Uterus (tissue), 4 donors: ENCODE measurements around the gene IGFBPL1. TPM values are rescaled to one million over a fixed set of nuclear protein-coding genes. Genes with fewer than 3 reads are reported as not detected.

ENCODE experiments used
- DNase-seq, 2 donors: peaks; one replicate each; pipeline ENCODE4 v3.0.0-alpha.2; 2019 to 2020
- H3K27ac ChIP-seq, 2 donors: fragments of 200-600 bp; sonication (generic); 1 replicate in 1 of 2; 2 replicates in 1 of 2; pipeline ENCODE4 v1.5.1; 2016 to 2018
- H3K27me3 ChIP-seq, 2 donors: fragments of 200-600 bp; sonication (generic); one replicate each; pipeline ENCODE4 v1.5.1; 2018 to 2019; ENCODE audit warnings: control low read depth in 1 of 2
- H3K36me3 ChIP-seq, 2 donors: fragments of 200-600 bp; sonication (generic); one replicate each; pipeline ENCODE4 v1.5.1; 2019; ENCODE audit warnings: control low read depth in 1 of 2
- H3K4me1 ChIP-seq, 2 donors: fragments of 200-600 bp; sonication (generic); one replicate each; pipeline ENCODE4 v1.5.1; 2018 to 2019; ENCODE audit warnings: control low read depth in 1 of 2
- H3K4me3 ChIP-seq, 2 donors: fragments of 200-600 bp; sonication (generic); 1 replicate in 1 of 2; 2 replicates in 1 of 2; pipeline ENCODE4 v1.5.1; 2018 to 2019; ENCODE audit warnings: mild to moderate bottlenecking in 1 of 2
- H3K9me3 ChIP-seq, 2 donors: fragments of 200-600 bp; sonication (generic); one replicate each; pipeline ENCODE4 v1.5.1; 2019; ENCODE audit warnings: control low read depth in 1 of 2
- CTCF ChIP-seq, 4 experiments: fragments of 200-600 bp in 2 of 4; fragments of 450-650 bp in 2 of 4; sonication (generic) in 2 of 4; IDR thresholded peaks; one replicate each; pipeline ENCODE4 v1.5.1; 2016 to 2019; ENCODE audit warnings: antibody characterized with exemption in 4 of 4, mild to moderate bottlenecking in 2 of 4, moderate library complexity in 1 of 4
- POLR2A ChIP-seq, 2 donors: fragments of 450-650 bp; IDR thresholded peaks; one replicate each; pipeline ENCODE4 v1.6.1; 2016; ENCODE audit warnings: antibody characterized with exemption in 2 of 2, mild to moderate bottlenecking in 1 of 2, moderate library complexity in 1 of 2
- intact Hi-C: fragments of 100-400 bp; cut with DNase I; formaldehyde crosslinking; loops from one replicate; pipeline ENCODE4 v1.15.1; 2023; ENCODE audit warnings: low total_unique reads
- total RNA-seq, 4 donors: library from RNA; depleted of rRNA in 3 of 4; stranded (reverse); fragments of >200 nt in 3 of 4; gene quantifications; one replicate each; pipeline versions ENCODE4 v1.1.0 to v1.2.4, GENCODE V29; 2014 to 2023
- donor health status: DM: yes; HTN: yes; CAD: no.

The IGFBPL1 gene
- total RNA-seq, 4 donors from 2014 or later, result 0.55 to 1.3 TPM; not detected in 2

GRCh38 chr9:38372762-38373619 lies 51.3 kb downstream of the IGFBPL1 start:
- peak; percentile 16 to 64 for DNase-seq
- H3K36me3 ChIP-seq, result no peaks in the 10 kb centered on the region
- H3K27ac ChIP-seq, result peak overlapping the region; percentile 73 to 75
- no peaks in the 10 kb centered on the region for H3K27me3 ChIP-seq
- no peak overlapping the region for H3K4me3 ChIP-seq
- TF ChIP-seq CTCF (IDR thresholded peaks at IDR 0.05), result no peak
- no peak for TF ChIP-seq POLR2A (IDR thresholded peaks at IDR 0.05)
- intact Hi-C loops, result no loop called here
- H3K4me1 ChIP-seq, result no peaks in the 10 kb centered on the region
- no peaks in the 10 kb centered on the region for H3K9me3 ChIP-seq

GRCh38 chr9:38371495-38371894 lies 52.8 kb downstream of the IGFBPL1 start:
- DNase-seq, result peak; percentile 26 to 56
- H3K27ac ChIP-seq, result peak overlapping the region in 1 of 2 donors; percentile 73

GRCh38 chr9:38370176-38370575 lies 54.1 kb downstream of the IGFBPL1 start:
- no peaks in the 10 kb centered on the region for H3K27me3 ChIP-seq
- H3K27ac ChIP-seq, result no peak overlapping the region
- H3K4me1 ChIP-seq, result no peaks in the 10 kb centered on the region
- H3K9me3 ChIP-seq, result no peaks in the 10 kb centered on the region
- no peaks in the 10 kb centered on the region for H3K36me3 ChIP-seq
- intact Hi-C loops, result no loop called here
- TF ChIP-seq POLR2A (IDR thresholded peaks at IDR 0.05), result no peak
- no peak for TF ChIP-seq CTCF (IDR thresholded peaks at IDR 0.05)
- no peak overlapping the region for H3K4me3 ChIP-seq
- peak in 1 of 2 donors; percentile 1 for DNase-seq

More at GRCh38 chr9:38371495-38371894, 52.8 kb downstream of the IGFBPL1 start:
- TF ChIP-seq CTCF (IDR thresholded peaks at IDR 0.05) (peak; percentile 40 to 50 (median 45)), POLR2A (IDR thresholded peaks at IDR 0.05) (no peak)
- Histone ChIP-seq H3K36me3 (no peaks in the 10 kb centered on the region), H3K4me1 (no peaks in the 10 kb centered on the region), H3K4me3 (no peak overlapping the region), H3K9me3 (no peaks in the 10 kb centered on the region), H3K27me3 (no peaks in the 10 kb centered on the region)
- intact Hi-C loops, result no loop called here

- Histone ChIP-seq H3K4me3 (no peak overlapping the region), H3K9me3 (no peaks in the 10 kb centered on the region), H3K4me1 (no peaks in the 10 kb centered on the region), H3K36me3 (no peaks in the 10 kb centered on the region), H3K27ac (no peak overlapping the region), H3K27me3 (no peaks in the 10 kb centered on the region)
- intact Hi-C loops, result no loop called here
- DNase-seq, result no peak
- TF ChIP-seq POLR2A (IDR thresholded peaks at IDR 0.05) (no peak), CTCF (IDR thresholded peaks at IDR 0.05) (no peak)
Observed at GRCh38 chr9:38368731-38369130, 55.5 kb downstream of the IGFBPL1 start.

- Histone ChIP-seq H3K27me3 (no peaks in the 10 kb centered on the region), H3K36me3 (no peaks in the 10 kb centered on the region), H3K9me3 (no peaks in the 10 kb centered on the region), H3K4me1 (no peaks in the 10 kb centered on the region), H3K27ac (no peak overlapping the region), H3K4me3 (no peak overlapping the region)
- intact Hi-C loops, result no loop called here
- DNase-seq, result no peak
- TF ChIP-seq CTCF (IDR thresholded peaks at IDR 0.05), result no peak
- TF ChIP-seq POLR2A (IDR thresholded peaks at IDR 0.05), result no peak
Observed at GRCh38 chr9:38367898-38368297, 56.4 kb downstream of the IGFBPL1 start.
